ENCODE data around the gene PICK1.
"Not testable (repeated sequence)": the region's sequence is repeated elsewhere in the genome, so short reads cannot be mapped to it uniquely, and the experiment has no call there.

The PICK1 gene

GRCh38 chr22:38109371-38110001 lies 52.3 kb downstream of the PICK1 start:
- intact Hi-C loops (cut with DNase I): no loop called here
- DNase-seq: peak in 2 of 10 donors; percentile 50 to 82

GRCh38 chr22:38110008-38110862 lies 53.0 kb downstream of the PICK1 start, which contains the start of gene BAIAP2L2:
TSS of gene BAIAP2L2 (minus strand) at chr22:38110684. CDS start at chr22:38110525, 159 bp downstream.
- DNase-seq: peak in 2 of 10 donors; percentile 47 to 70

GRCh38 chr22:38110863-38111852 lies 54.0 kb downstream of the PICK1 start:
- peak in 2 of 10 donors; percentile 35 to 66 for DNase-seq

More at GRCh38 chr22:38110008-38110862, 53.0 kb downstream of the PICK1 start, which contains the start of gene BAIAP2L2:
- intact Hi-C loops (cut with DNase I): no loop called here

GRCh38 chr22:38111925-38112355 lies 54.7 kb downstream of the PICK1 start:
- DNase-seq: no peak
- intact Hi-C loops (cut with DNase I): no loop called here

More at GRCh38 chr22:38110863-38111852, 54.0 kb downstream of the PICK1 start:
- intact Hi-C loops (cut with DNase I): no loop called here

- intact Hi-C loops (cut with DNase I): no loop called here
- DNase-seq: peak in 2 of 10 donors; percentile 60 to 80
These were observed 55.2 kb downstream of the PICK1 start for GRCh38 chr22:38112381-38112780.

DNA sequence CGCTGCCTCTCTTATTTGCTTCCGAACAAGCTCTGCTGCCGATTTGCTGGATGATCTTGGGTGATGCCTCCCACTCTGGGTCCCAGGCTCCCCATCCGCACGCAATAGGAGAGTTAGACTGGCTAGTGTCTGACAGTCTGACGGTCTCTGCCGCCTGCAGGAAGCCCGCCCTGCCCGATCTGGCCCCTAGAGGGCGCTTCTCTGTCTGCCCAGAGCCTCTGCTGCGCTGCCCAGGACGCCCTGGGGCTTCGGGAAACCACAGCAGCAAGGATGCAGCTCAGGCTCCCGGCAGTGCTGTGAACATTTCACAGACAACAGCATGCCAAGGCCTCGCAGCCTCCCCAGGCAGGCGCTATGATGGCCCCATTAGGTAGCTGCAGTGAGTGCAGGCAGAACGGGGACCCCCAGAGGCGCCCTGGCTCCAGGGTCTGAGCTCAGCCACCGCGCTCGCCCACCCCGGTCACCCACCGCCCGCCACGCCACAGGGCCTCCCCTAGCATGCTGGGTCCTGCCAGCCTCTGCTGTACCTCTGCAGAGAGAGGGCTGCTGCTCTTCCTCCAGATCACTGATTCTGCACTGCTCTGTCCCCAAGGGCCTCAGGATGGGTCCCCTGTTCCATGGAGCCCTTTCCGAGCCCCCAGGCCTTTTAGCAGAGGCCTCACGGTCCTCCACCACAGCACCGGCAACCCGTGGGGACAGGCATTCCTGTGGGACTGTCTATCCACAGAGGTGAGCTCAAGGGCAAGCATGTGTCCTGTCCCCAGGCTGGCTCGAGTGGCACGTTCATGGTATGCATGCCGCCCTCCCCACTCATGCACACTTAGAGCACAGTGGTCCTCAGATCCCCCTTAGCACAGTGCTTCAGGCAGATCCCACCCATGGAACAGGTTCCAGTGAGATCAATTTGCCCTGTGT lies 57.5 kb downstream of the PICK1 start:
- intact Hi-C loops (cut with DNase I): loop anchor here (1.0 kb wide), 1 partner anchor 116 kb away; no protein-coding TSS in a partner anchor
- peak; percentile 82 to 99 (median 92) for DNase-seq

DNA sequence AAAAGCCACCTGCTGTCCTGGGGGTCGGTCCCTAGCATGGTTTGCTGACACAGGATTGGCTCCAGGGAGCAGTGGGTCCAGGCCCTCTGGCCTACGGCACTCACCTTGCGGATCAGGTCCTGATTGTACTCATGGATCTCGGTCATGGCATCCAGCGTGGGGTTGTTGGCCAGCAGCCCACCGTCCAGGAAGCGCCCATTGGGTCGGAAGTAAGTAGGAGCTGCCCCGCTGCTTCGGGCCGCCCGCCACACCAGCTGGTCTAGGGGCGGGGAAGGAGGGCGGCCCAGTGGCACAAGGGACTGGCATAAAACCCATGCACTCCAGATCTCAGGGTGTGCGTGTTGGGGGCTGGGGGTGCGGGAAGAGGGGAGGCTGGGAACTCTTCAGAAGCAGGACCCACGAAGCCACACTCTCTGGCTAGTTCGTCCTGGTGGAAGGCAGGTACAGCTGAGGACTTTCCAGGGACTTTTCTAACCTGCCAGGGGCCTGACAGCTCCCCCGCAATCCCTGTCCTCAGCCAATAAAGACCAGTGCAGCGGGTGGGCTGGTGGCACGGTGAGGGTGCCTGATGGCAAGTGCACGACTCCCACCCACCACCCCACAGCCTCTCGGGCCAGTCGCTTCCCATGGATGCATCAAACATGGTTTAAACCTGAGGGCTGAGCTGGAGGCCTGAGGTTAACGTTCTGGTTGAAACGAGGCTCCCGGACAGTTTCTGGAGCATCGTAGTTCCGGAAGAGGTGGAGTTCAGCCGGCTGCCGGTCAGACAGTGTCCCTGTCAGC lies 58.4 kb downstream of the PICK1 start:
- DNase-seq: peak in 2 of 10 donors; percentile 70 to 86
- intact Hi-C loops (cut with DNase I): no loop called here

GRCh38 chr22:38117556-38117955 lies 60.4 kb downstream of the PICK1 start:
- DNase-seq: peak in 1 of 10 donors; percentile 51
- intact Hi-C loops (cut with DNase I): not testable (repeated sequence)

GRCh38 chr22:38118182-38118581 lies 61.0 kb downstream of the PICK1 start:
- intact Hi-C loops (cut with DNase I): no loop called here
- DNase-seq: no peak

GRCh38 chr22:38118747-38119146 lies 61.5 kb downstream of the PICK1 start:
- intact Hi-C loops (cut with DNase I): not testable (repeated sequence)
- peak in 1 of 10 donors; percentile 21 for DNase-seq

DNA sequence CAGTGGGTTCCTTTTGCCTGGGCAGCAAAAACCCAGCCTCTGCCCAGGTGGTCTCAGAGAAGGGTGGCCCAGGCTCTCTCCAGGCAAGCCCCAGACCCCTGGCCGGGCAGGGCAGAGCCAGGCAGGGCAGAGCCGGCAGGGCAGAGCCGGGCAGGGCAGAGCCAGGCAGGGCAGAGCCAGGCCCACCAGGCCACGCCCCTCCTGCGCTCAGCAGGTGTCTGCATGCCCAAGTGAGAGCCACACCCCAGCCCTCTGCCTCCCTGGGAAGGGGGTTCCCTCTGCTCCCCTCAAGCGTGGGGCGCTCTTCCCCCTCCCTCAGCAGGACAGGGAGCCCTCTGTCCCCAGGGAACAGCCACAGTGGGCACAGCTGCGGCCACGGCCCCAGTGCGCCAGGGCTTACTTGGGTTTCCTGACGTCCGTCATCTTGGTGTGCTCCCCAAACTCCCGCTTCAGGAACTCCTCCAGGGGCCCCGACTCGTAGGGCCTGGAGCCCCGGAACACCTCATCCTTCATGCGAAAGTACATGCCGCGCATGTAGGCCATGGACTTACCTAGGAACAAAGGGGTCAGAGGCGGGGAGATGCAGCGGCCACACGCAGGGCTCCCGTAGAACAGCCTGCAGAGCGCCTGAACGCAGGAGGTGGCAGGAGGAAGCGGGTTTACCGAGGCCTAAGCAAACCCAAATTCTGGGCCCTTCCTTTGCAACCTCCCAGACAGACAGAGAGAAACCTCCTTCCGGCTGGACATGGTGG lies 63.3 kb downstream of the PICK1 start:
- intact Hi-C loops (cut with DNase I): no loop called here
- peak in 1 of 10 donors; percentile 69 for DNase-seq

DNA sequence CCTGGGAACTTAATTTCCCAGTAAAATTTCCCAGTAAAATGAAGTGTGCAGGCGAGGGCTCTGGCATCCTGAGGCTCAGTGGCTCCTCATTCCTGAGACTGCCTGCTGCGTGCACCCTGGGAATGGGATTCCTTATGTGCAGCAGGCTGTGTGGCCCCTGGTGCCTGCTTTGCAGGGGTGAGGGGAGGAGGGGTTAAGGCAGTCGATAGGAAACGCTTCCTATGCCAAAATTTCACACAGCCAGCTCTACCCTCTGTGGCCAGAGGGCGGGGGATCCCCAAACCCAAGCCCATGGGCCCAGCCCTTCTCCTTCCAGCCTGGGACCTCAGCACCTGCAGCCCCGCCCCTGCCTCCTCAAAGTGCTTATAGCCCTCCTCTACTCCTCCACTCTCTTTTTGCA lies 65.4 kb downstream of the PICK1 start:
- intact Hi-C loops (cut with DNase I): no loop called here
- DNase-seq: no peak

- DNase-seq: no peak
- intact Hi-C loops (cut with DNase I): no loop called here
These were observed 67.2 kb downstream of the PICK1 start for GRCh38 chr22:38124236-38124974.

DNA sequence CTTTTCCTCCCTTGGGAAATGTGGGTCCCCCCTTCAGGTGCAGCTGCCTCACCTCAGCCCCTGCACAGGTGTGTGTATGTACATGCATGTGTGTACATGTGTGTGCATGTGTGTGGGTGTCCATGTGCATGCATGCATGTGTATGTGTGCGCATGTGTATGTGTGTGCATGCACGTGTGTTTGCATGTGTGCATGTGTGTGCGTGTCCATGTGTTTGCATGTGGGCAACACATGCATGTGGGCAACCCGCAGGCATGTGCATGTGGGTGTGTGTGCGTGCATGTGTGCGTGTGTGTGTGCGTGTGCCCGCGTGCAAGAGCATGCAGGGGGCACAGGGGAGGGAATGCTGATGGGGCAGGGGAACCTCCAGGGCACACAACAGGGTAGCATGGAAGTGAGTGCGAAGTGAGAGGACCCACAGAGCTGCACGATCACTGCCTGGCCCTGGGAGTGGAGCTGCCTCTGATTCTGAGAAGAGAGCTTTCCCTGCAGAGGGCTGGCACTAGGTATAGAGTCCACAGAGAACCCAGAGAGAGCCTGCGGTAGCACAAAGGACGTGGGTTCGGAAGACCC lies 67.9 kb downstream of the PICK1 start:
- intact Hi-C loops (cut with DNase I): no loop called here
- DNase-seq: peak in 2 of 10 donors; percentile 10 to 66
